Neuronal stem cell (in vitro differentiated cells): ENCODE measurements around the gene ANKRD39.

Experiments used
- DNase-seq: peaks from one replicate; pipeline ENCODE4 v3.0.0-alpha.2; 2013; ENCODE audit warnings: low spot score
- H2AFZ ChIP-seq: one replicate; pipeline ENCODE4 v1.6.1; 2013; ENCODE audit warnings: mild to moderate bottlenecking, low read length, inconsistent platforms
- H2AK5ac ChIP-seq: 2 replicates; pipeline ENCODE4 v1.6.1; 2013; ENCODE audit warnings: low read depth, mild to moderate bottlenecking, inconsistent platforms, low read length, moderate library complexity, mixed read lengths
- H2BK120ac ChIP-seq: 2 replicates; pipeline ENCODE4 v1.6.1; 2013; ENCODE audit warnings: low read depth, mild to moderate bottlenecking, inconsistent platforms, low read length, moderate library complexity, mixed read lengths
- H2BK12ac ChIP-seq: one replicate; pipeline ENCODE4 v1.6.1; 2013; ENCODE audit warnings: low read length, inconsistent platforms
- H2BK15ac ChIP-seq: 2 replicates; pipeline ENCODE4 v1.6.1; 2013; ENCODE audit warnings: mild to moderate bottlenecking, low read length, inconsistent platforms, mixed read lengths
- H2BK5ac ChIP-seq: one replicate; pipeline ENCODE4 v1.6.1; 2013; ENCODE audit warnings: inconsistent platforms, mild to moderate bottlenecking, low read length, moderate library complexity
- H3K14ac ChIP-seq: one replicate; pipeline ENCODE4 v1.6.1; 2013; ENCODE audit warnings: low read length, inconsistent platforms
- H3K18ac ChIP-seq: 2 replicates; pipeline ENCODE4 v1.6.1; 2013; ENCODE audit warnings: low read length, inconsistent platforms
- H3K23ac ChIP-seq: 2 replicates; pipeline ENCODE4 v1.6.1; 2013; ENCODE audit warnings: low read depth, mild to moderate bottlenecking, mixed read lengths, low read length, inconsistent platforms; ENCODE audit not compliant: poor library complexity
- H3K27ac ChIP-seq: replicated peaks from 3 replicates; pipeline ENCODE4 v1.5.1; 2013; ENCODE audit warnings: low read length, inconsistent platforms
- H3K27me3 ChIP-seq, 3 experiments: 2 replicates each; pipeline ENCODE4 v1.6.1; 2013; ENCODE audit warnings: low read length in 3 of 3, mild to moderate bottlenecking in 2 of 3, inconsistent platforms in 1 of 3, low read depth in 1 of 3, mixed read lengths in 1 of 3, moderate library complexity in 1 of 3; ENCODE audit not compliant: control insufficient read depth in 3 of 3, insufficient read depth in 3 of 3
- H3K36me3 ChIP-seq, 2 donors: replicated peaks in 1 of 2; 2 replicates each; pipeline ENCODE4 v1.6.1; 2013; ENCODE audit warnings: low read length in 2 of 2; ENCODE audit not compliant: control insufficient read depth in 2 of 2, insufficient read depth in 2 of 2
- H3K4ac ChIP-seq: 2 replicates; pipeline ENCODE4 v1.6.1; 2013; ENCODE audit warnings: inconsistent platforms, mild to moderate bottlenecking, low read length, moderate library complexity
- H3K4me1 ChIP-seq, 2 donors: 1 replicate in 1 of 2; 2 replicates in 1 of 2; pipeline ENCODE4 v1.6.1; 2013; ENCODE audit warnings: low read length in 2 of 2, low read depth in 1 of 2; ENCODE audit not compliant: control insufficient read depth in 2 of 2, insufficient read depth in 1 of 2
- H3K4me2 ChIP-seq: one replicate; pipeline ENCODE4 v1.6.1; 2013; ENCODE audit warnings: mild to moderate bottlenecking, low read length, inconsistent platforms; ENCODE audit not compliant: insufficient read depth, poor library complexity, severe bottlenecking
- H3K4me3 ChIP-seq, 2 donors: 2 replicates each; pipeline ENCODE4 v1.5.1; 2013; ENCODE audit warnings: low read length in 2 of 2, mild to moderate bottlenecking in 2 of 2, inconsistent platforms in 1 of 2, moderate library complexity in 1 of 2
- H3K79me1 ChIP-seq: one replicate; pipeline ENCODE4 v1.6.1; 2013; ENCODE audit warnings: low read depth, mild to moderate bottlenecking, inconsistent platforms, low read length, moderate library complexity
- H3K9ac ChIP-seq: one replicate; pipeline ENCODE4 v1.6.1; 2013; ENCODE audit warnings: mild to moderate bottlenecking, low read depth, low read length, inconsistent platforms; ENCODE audit not compliant: poor library complexity
- H3K9me3 ChIP-seq, 2 donors: replicated peaks in 1 of 2; 2 replicates each; pipeline versions ENCODE3 to v1.6.1; 2013; ENCODE audit warnings: low read length in 2 of 2, mild to moderate bottlenecking in 2 of 2, inconsistent platforms in 1 of 2, low read depth in 1 of 2, mixed read lengths in 1 of 2, moderate library complexity in 1 of 2; ENCODE audit not compliant: control insufficient read depth in 2 of 2, insufficient read depth in 1 of 2
- H4K8ac ChIP-seq: one replicate; pipeline ENCODE4 v1.6.1; 2013; ENCODE audit warnings: low read depth, mild to moderate bottlenecking, inconsistent platforms, low read length, moderate library complexity
- H4K91ac ChIP-seq: one replicate; pipeline ENCODE4 v1.6.1; 2013; ENCODE audit warnings: low read length, low read depth, mild to moderate bottlenecking, inconsistent platforms; ENCODE audit not compliant: poor library complexity
- WGBS, 2 donors: extraction: QIAGEN DNeasy Blood & Tissue Kit; methylation state at CpG; one replicate each; pipeline ENCODE4 v1.1.7; 2013; ENCODE audit warnings: missing lambda C conversion rate in 2 of 2, mixed read lengths in 1 of 2; ENCODE audit not compliant: insufficient read length in 2 of 2, insufficient replicate concordance in 1 of 2; ENCODE audit errors: extremely low coverage in 2 of 2; 5-methylcytosine and 5-hydroxymethylcytosine counted together

Gene ANKRD39

DNA sequence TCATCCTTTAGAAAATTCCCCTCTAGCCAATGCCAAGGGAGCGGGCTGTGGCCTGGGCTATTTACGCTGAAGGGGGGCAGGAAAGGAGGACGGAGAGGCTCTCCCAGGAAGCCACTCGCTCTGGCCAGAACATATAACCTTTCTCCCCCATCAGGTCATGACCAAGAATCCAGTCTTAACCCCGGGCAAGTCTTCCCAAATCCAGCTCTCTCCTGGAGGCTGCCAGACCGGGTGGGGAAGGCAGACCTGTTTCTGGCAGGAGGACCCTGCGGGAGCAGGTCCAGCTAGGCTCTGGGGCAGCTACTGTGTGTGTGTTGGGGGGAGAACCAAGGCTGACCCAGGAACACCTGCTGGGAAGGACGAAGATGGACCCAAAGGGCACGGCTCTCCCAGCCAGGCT lies 25.5 kb upstream of the ANKRD39 start:
- Histone ChIP-seq H3K9ac (no peak overlapping the region), H3K23ac (peak overlapping the region; percentile 17), H3K4me2 (no peak overlapping the region), H2BK15ac (peak overlapping the region; percentile 54), H3K36me3 (no peaks in the 10 kb centered on the region), H3K18ac (peak overlapping the region; percentile 52), H3K4ac (no peak overlapping the region), H2BK5ac (no peak overlapping the region), H3K27ac (no peak overlapping the region), H2BK120ac (peak overlapping the region; percentile 67), H2AK5ac (peak overlapping the region; percentile 10), H3K27me3 (no peaks in the 10 kb centered on the region), H3K14ac (no peak overlapping the region), H2AFZ (no peak overlapping the region), H4K8ac (no peak overlapping the region), H4K91ac (no peak overlapping the region), H3K4me1 (peaks cover 27 to 28% of the 10 kb centered on the region in 2 donors), H3K9me3 (no peaks in the 10 kb centered on the region), H2BK12ac (peak overlapping the region; percentile 33), H3K4me3 (no peak overlapping the region), H3K79me1 (no peaks in the 10 kb centered on the region)
- no peak for DNase-seq
- no CpG with 5 or more reads among the region's 9 CpGs for WGBS, 2 donors

DNA sequence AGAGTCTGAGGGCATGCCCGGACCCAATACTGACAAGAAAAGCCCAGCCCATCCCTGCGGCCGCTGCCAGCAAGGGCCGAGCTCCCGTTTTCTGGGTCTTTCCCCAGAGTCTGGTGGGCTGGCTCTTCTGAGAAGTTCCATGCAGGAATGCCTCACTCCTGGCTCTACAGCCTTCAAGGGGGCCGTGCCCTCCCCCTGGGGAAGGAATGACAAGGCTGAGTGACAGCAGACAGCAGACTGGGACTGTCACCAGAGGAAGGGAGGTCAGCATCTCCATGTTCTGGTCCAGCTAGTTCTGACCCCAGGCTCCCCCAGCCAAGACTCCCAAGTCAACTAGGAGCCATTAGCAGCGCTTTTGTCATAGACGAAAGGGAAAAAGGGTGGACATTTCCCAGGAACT lies 25.1 kb upstream of the ANKRD39 start:
- Histone ChIP-seq H4K91ac (no peak overlapping the region), H2BK120ac (no peak overlapping the region), H3K27ac (no peak overlapping the region), H3K4me3 (no peak overlapping the region), H3K9me3 (no peaks in the 10 kb centered on the region), H3K23ac (peak overlapping the region; percentile 14), H2BK12ac (peak overlapping the region; percentile 59), H3K36me3 (no peaks in the 10 kb centered on the region), H2BK5ac (no peak overlapping the region), H4K8ac (no peak overlapping the region), H3K4me1 (peaks cover 28 to 29% of the 10 kb centered on the region in 2 donors), H3K14ac (peak overlapping the region; percentile 28), H3K79me1 (no peaks in the 10 kb centered on the region), H3K9ac (no peak overlapping the region), H2AFZ (no peak overlapping the region), H2BK15ac (peak overlapping the region; percentile 99), H3K18ac (peak overlapping the region; percentile 93), H2AK5ac (peak overlapping the region; percentile 95), H3K4me2 (no peak overlapping the region), H3K4ac (no peak overlapping the region), H3K27me3 (no peaks in the 10 kb centered on the region)
- WGBS, 2 donors: no CpG with 5 or more reads among the region's 8 CpGs
- DNase-seq: no peak

DNA sequence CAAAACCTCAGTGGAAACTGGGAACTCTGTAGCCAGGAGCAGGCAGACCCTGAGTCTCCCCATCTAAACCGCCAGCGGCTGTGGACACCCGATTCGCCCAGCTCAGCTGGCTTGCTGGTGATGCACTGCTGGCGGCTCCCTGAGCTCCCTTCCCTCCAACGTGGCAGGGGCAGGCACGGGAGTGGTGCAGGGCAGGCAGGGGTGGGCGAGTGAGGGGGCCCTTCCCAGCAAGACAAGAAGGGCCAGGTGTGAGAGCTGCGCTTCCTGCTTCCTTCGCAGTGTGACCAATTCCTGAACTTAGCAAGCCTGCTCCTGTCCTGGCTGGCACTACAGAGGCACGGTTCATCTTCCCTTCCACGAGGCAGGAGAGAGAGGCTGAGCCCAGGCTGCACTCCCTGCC lies 24.4 kb upstream of the ANKRD39 start:
- Histone ChIP-seq H3K36me3 (no peaks in the 10 kb centered on the region), H3K9ac (no peak overlapping the region), H4K8ac (peak overlapping the region; percentile 26), H3K4me1 (peaks cover 27 to 31% of the 10 kb centered on the region in 2 donors), H3K4ac (peak overlapping the region; percentile 79), H3K4me3 (no peak overlapping the region), H3K14ac (peak overlapping the region; percentile 28), H3K79me1 (no peaks in the 10 kb centered on the region), H3K18ac (peak overlapping the region; percentile 93), H3K27me3 (no peaks in the 10 kb centered on the region), H2BK15ac (peak overlapping the region; percentile 99), H2BK120ac (peak overlapping the region; percentile 69), H2BK5ac (no peak overlapping the region), H3K23ac (peak overlapping the region; percentile 14), H2AK5ac (peak overlapping the region; percentile 95), H4K91ac (peak overlapping the region; percentile 77), H2AFZ (peak overlapping the region; percentile 86), H3K27ac (no peak overlapping the region), H3K4me2 (no peak overlapping the region), H2BK12ac (peak overlapping the region; percentile 59), H3K9me3 (no peaks in the 10 kb centered on the region)
- no peak for DNase-seq
- WGBS, 2 donors: no CpG with 5 or more reads among the region's 12 CpGs

DNA sequence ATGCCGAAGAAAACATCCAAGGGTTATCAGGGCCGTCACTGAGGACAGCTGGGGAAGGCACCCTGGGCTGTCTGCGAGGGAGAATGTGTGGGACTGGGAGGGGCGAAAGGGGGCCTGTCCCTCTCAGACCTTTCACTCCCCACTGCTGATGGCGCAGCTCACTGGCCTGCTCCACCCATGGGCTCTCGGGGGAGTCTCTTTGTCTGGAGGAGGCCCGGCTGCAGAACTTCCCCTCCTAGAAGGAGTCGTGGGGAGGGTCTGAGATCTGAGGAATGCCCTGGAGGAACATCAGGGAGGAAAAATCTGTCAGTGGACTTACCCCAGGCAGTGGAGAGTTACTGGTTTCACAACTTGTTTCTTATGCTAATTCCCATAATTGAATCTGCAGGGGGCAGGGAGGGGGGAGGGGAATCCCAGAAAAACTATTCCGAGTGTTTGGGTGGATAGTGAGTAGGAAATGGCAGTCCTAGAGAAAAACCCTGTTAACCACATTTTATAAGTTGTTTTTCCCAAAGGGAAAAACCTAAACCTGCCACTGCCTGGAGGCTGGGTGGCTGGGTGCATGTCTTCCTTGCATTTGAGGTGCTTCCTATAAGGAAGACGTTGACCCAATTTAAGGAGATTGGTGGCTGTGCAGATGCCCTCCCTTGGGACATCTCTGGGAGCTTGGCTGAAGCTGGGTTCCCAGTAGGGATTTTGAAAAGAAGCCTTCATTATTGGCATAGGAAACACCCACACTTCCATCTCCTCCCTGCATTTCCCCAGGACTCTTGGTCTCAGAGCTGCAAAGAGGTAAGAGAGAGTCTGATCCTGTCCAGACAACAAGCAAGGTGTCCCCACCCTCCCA lies 23.8 kb upstream of the ANKRD39 start:
- H3K36me3 ChIP-seq: no peaks in the 10 kb centered on the region
- no peak overlapping the region for H2BK15ac ChIP-seq
- H3K27ac ChIP-seq: no peak overlapping the region
- no peak overlapping the region for H2BK12ac ChIP-seq
- H3K4me1 ChIP-seq: peaks cover 32 to 35% of the 10 kb centered on the region in 2 donors
- H2AK5ac ChIP-seq: no peak overlapping the region
- DNase-seq: no peak
- H2AFZ ChIP-seq: peak overlapping the region; percentile 86
- no peak overlapping the region for H3K4ac ChIP-seq
- no peak overlapping the region for H3K9ac ChIP-seq
- H2BK5ac ChIP-seq: peak overlapping the region; percentile 39
- H3K18ac ChIP-seq: peak overlapping the region; percentile 93
- no peak overlapping the region for H3K4me3 ChIP-seq
- no CpG with 5 or more reads among the region's 10 CpGs for WGBS, 2 donors
- no peak overlapping the region for H2BK120ac ChIP-seq
- peak overlapping the region; percentile 81 for H3K23ac ChIP-seq
- peak overlapping the region; percentile 85 for H4K91ac ChIP-seq
- H3K14ac ChIP-seq: no peak overlapping the region
- H4K8ac ChIP-seq: no peak overlapping the region
- no peaks in the 10 kb centered on the region for H3K9me3 ChIP-seq
- no peaks in the 10 kb centered on the region for H3K27me3 ChIP-seq
- no peak overlapping the region for H3K4me2 ChIP-seq
- no peaks in the 10 kb centered on the region for H3K79me1 ChIP-seq
